Adrenal gland (tissue), 5 donors: ENCODE measurements around the gene IL25.

Experiments used
- POLR2A ChIP-seq, 2 donors: fragments of 450-650 bp; IDR thresholded peaks; one replicate each; pipeline ENCODE4 v1.6.1; 2017; ENCODE audit warnings: antibody characterized with exemption in 2 of 2, mild to moderate bottlenecking in 2 of 2, moderate library complexity in 1 of 2
- TF ChIP-seq, protein P1 (sequence below), 6 experiments: fragments of 450-650 bp in 4 of 6; fragments of 200-600 bp in 2 of 6; sonication (generic) in 1 of 6; IDR thresholded peaks; 1 replicate in 5 of 6; 2 replicates in 1 of 6; pipeline versions ENCODE4 v1.5.1 to v1.8.0; 2016 to 2021; ENCODE audit warnings: antibody characterized with exemption in 6 of 6, mild to moderate bottlenecking in 2 of 6, moderate library complexity in 1 of 6
- donor health status: DM: no; HTN: no; CAD: no.

DNA sequence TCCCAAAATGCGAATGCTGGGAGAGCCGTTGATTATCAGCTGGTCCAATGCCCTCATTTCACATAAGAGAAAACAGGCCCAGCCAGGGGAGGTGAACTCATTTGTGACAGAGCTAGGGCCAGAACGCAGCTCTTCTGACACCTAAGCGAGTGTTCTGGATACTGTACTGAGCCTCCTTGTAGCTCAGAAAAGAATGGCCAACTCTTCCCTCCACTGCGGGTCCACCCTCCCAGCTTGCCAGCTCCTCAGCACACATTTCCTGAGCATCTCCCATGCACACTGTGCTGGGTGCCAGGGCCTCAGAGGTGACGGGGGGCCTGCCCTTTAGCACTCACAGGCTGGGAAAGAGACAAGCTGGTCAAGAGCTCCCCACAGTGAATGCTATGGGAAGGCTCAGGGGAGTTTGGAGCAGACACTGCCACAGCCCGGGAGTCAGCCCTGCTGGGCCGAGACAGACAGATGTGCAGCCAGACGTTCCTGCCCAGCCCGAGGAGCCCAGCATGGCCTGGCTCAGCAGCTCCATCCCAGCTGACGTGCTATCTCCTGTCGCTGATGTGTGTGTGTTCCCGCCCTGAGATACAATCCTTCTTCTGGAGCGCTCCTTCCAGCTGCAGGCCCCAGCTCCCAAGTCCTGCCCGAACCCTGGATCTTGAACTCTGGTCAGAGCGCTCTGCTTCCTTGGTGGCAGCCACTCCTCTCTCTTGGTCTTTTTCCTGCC is 7.7 kb downstream of the IL25 start:
- TF ChIP-seq, protein P1, sequence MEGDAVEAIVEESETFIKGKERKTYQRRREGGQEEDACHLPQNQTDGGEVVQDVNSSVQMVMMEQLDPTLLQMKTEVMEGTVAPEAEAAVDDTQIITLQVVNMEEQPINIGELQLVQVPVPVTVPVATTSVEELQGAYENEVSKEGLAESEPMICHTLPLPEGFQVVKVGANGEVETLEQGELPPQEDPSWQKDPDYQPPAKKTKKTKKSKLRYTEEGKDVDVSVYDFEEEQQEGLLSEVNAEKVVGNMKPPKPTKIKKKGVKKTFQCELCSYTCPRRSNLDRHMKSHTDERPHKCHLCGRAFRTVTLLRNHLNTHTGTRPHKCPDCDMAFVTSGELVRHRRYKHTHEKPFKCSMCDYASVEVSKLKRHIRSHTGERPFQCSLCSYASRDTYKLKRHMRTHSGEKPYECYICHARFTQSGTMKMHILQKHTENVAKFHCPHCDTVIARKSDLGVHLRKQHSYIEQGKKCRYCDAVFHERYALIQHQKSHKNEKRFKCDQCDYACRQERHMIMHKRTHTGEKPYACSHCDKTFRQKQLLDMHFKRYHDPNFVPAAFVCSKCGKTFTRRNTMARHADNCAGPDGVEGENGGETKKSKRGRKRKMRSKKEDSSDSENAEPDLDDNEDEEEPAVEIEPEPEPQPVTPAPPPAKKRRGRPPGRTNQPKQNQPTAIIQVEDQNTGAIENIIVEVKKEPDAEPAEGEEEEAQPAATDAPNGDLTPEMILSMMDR (IDR thresholded peaks at IDR 0.05) = no peak
- no peak for TF ChIP-seq POLR2A (IDR thresholded peaks at IDR 0.05)
